ENCODE measurements around the gene MED28.
"Not testable (repeated sequence)": the region's sequence is repeated elsewhere in the genome, so short reads cannot be mapped to it uniquely, and the experiment has no call there.

The MED28 gene

DNA sequence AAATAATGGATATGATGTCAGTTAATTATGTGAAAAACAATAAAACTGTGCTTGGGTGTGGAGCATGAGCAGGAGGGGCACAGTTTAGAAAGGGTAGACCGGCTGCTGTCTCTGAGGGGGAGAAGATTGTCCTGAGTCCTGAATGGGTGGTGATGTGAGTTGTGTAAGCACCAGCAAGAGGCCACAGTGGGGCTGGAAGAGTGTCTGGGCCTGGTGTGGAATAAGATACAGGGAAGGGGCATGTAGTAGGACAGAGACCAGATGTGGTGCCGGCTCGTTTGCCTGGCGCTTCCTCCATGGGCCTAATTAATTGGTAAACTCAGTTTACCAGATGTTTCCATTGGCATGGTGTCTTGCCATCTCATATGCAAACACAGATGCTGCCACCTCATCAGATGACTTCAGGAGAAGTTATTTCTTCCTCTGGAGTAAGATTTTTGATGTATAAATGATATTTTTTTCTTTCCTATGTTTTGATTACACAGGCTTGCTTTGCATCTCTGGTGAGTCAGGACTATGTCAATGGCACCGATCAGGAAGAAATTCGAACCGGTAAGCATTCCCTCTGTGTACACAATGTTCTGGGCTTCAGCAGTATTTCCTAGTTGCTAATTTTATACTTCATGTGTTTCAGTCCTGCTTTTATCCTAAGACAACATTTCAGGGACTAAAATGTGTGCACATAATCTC is 5.1 kb downstream of the MED28 start:
- no peak for DNase-seq

DNA sequence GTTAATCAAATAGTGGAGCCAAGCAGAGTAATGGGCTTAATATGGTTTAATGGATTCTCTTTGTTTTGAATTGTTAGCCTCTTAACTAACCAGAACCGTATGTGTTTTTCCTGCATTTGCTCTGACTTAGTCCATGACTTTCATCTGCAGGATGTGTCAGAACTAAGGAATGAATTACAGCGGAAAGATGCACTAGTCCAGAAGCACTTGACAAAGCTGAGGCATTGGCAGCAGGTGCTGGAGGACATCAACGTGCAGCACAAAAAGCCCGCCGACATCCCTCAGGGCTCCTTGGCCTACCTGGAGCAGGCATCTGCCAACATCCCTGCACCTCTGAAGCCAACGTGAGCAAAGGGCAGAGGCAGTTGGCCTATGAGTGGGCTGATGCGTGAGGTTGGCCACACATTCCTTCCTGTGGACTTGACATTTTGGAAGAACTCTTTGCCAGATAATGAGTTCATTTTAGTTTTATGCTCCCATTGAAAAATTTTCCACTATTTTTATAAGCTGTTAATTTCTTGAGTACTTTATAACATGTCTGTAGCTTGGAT is 9.1 kb downstream of the MED28 start:
- DNase-seq, result no peak

DNA sequence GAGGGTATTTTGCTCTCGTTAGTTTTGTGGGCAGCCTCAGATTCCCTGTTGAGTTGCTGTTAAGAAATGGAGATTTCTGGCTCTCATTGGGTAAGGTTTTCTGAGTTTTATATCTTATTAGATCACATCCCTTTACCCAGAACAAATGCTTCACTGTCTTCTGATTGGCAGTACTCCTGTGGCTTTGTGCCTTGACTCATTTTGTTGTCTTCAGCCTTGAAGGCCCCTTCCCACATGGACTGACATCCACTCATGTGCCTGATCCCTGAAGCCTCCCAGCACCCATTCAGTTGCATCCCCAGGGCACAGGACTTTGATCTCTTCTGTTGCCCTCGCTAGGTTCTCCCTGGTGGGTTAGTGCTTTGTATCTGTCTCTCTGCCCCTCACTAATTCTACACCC is 10.4 kb downstream of the MED28 start:
- DNase-seq, result no peak

DNA sequence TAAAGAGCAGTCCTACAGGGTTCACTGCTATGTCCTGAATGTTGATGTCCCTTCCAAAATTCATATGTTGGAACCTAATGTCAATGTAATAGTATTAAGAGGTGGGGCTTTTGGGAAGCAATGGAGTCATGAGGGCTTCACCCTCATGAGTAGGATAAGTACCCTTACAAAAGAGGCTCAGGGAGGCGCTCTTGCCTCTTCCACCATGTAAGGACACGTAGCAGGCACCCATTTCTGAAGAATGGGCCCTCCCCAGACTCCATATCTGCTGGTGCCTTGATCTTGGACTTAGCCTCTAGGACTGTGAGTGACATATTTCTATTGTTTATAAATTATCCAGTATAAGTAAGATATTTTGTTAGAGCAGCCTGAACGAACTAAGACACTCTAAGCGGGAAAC is 15.8 kb downstream of the MED28 start:
- no peak for DNase-seq

DNA sequence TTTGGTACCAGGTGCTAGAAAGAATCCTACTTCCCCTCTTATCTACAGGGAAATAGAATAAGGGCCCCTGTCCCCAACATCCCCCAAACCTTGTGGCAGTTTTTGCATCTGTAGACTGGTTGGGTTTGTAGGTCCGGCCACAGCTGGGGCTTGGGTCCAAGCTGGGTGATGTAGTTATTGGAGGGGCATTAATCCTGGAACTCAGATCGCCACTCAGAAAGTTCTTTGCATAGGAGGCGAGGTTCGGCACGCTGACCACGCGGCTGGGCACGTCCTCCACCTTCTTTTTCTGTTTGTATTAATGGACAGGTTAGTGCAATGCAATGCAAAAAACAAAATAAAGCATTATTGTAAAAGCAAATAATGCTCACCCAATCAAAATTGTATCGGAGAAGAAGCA is 19.2 kb downstream of the MED28 start:
- no peak for DNase-seq

DNA sequence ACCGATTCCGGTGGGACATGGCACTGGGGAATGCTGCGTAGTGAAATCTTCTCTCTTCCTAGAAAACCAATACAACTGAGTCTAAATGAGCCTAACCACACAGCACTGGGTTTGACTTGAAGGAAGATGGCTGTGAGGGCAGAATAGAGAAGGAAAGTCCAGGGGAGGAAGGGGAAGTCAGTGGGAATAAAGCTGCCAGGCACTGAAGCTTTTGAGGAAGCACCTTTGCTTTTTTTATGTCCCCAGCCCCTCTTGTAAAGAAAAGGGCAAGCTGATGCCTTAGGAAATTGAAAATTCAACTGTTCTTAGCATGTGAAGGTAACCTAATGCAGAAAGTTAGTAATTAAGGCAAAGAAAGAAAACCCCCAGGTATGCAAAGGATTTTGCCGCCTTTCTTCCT is 20.6 kb downstream of the MED28 start:
- DNase-seq, result no peak

DNA sequence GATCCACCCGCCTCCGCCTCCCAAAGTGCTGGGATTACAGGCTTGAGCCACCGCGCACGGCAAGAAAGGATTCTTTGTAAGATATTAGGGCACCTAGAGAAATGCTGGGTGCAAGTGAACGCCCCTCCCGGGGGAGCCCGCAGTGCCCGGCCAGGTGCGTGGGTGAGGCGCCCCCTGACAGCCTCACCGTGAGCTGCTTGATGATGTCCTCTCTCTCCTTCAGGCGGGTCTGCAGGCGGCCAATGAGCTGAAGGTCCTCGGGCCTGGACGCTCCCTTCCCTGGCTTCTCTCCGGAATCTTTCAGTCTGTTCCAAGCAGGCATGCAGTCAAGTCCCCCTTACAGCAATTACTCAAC is 21.9 kb downstream of the MED28 start:
- DNase-seq, result no peak

DNA sequence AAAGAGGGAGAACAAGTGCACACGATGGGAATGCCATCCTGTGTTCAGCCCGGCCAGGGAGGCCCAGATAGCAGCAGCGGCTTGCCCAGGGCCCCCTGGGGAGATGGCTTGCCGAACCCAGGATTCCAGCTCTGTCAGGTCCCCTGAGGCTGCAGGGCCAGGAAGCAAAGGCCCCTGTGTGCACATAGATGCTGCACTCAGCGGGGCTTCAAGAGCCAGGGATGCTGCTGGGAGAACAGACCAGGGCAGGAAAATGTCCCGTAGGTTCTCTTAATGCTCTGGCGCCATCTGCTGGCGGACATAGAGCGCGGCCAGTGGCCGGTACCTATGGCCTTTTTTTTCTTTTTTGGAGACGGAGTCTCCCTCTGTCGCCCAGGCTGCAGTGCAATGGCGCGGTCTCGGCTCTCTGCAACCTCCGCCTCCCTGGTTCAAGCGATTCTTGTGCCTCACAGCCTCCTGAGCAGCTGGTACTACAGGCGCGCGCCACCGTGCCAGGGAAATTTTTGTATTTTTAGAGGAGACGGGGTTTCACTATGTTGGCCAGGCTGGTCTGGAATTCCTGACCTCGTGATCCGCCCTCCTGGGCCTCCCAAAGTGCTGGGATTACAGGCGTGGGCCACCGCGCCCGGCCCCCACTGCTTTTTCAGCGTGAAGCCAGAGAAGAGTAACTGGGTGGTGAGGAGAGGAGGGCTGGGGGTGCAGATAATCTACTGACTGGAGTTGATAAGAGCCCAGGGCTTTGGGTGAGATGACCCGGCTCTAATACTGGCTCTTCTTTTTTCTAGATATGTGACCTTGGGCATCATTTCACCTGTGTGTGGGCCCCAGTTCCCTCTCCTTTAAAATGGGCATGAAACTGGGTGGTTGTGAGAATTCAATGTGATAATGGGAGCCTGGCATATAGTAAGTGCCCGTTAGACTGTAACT is 22.5 kb downstream of the MED28 start:
- DNase-seq, result peak; percentile 18

DNA sequence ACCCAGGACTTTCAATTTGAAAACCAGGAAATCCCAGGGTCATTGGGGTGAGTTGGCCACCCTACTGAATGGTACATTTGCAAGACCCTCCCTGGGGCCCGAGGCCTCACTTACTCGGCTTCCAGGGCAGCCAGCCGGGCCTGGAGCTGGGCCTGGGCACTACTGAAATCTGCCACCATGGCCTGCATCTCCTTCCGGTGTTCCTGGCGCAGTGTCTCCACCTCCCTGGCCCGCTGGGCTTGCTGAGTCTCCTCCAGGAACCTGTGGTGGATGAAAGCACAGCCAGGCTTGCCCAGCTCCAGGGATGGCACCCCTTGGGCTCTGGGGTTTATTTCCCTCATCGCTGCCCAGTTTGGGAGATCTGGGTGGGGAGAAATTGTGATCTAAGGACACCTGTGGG is 24.7 kb downstream of the MED28 start:
- no peak for DNase-seq

DNA sequence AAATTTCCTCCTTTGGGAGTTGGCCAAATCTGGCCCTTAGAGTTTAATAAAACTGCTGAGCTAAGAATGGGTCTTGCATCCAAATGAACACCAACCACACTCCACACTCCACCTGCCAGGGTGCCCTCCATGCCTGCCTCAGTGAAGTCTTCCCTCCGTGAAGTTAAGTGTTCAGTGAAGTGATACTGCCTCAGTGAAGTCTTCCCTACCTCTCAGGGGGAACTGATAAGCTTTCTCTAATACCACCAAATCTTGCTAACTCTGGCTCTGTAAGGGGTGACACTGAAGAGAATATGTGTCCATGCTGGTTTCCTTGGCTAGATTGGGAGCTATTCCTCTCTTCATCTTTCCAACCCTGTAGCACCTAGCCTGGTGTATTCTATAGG is 27.9 kb downstream of the MED28 start:
- no peak for DNase-seq

DNA sequence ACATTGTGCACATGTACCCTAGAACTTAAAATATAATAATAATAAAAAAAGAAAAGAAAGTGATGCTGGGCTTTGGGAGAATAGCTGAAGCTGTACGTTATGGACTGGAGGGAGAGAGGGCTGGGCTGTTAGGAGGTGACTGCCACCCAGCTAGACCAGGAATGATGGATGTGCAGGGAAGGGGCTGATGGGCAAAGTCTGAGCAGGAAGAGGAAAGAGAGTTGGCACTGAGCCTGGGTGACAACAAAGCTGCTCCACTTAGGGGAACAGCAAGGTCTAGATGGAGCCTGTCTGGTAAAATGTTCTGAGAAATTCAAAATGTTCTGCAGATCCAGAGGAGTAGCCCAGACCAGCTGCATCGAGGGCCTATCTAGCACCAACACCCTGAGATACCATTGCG is 32.3 kb downstream of the MED28 start:
- no peak for DNase-seq

DNA sequence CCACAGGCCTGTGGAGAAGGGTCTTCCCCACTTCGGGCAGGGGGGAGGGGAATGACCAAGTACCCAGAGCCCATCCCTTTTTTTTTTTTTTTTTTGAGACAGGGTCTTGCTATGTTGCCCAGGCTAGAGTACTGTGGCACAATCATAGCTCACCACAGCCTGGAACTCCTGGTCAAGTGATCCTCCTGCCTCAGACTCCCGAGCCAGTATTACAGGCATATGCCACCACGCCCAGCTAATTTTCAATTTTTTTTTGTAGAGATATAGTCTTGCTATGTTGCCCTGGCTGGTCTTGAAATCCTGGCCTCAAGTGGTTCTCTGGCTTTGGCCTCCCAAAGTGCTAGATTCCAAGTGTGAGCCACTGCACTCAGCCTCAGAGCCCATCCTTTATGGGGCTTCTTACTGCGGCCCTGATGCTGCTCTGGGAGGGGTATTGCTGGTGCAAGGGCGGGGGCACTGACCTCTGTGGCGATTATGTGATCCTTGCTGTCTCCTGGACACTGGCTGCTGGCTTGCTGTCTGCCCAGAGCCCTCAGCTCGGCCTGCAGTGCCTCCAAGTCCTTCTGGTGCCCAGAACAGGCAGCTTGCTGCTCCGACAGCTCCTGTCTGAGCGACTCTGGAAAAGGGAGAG is 32.9 kb downstream of the MED28 start:
- DNase-seq, result no peak

DNA sequence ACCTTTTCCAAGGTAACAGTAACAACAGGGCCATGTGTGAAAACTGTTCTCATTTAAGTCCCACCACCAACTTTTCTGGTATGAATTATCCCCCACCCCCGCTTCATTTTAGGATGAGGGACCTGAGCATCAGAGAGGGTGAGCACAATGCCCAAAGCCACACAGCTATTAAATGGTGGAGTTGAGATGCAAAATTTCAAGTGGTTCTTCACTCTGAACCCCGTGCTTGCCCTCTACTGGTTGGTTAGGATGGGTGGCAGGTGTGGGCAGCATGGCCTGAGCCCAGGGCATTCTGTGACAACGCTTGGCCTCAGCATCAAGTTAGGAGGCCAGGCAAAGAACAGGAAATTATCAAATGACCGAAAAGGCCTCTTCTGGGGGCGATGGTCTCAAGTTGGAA is 33.5 kb downstream of the MED28 start:
- DNase-seq, result no peak

DNA sequence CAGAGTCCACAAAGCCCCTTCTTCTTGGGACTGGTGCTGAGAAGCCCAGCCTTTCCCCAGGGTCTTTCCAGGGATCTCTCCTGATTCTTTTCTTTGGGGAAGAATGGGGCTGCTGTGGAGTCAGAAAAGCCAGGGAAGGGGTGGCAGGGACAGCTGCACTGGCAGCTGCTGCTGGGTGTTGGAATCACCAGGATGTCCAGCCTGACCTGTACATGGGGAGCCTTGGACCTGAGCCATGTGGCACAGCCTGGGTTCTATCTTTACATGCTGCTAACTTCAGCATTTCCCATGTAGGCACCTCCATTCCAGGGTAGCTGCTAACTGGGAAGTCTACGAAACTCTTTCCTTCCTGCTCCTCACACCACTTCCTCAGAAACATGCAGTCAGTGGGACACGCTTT is 36.0 kb downstream of the MED28 start:
- DNase-seq, result no peak

DNA sequence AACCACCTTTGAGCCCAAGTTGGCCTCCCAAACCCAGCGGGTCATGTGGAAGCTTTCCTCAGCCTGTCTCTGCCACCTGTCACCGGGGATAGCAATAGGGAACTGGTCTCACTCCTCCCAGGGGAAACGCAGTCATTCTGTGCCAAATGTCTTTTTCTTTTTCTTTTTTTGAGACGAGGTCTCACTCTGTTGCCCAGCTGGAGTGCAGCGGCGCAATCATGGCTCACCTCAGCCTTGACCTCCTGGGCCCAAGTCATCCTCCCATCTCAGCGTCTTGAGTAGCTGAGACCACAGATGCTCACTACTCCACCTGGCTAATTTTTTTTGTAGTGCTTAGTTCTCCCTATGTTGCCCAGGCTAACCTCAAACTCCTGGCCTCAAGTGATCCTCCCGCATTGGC is 40.3 kb downstream of the MED28 start:
- no peak for DNase-seq

DNA sequence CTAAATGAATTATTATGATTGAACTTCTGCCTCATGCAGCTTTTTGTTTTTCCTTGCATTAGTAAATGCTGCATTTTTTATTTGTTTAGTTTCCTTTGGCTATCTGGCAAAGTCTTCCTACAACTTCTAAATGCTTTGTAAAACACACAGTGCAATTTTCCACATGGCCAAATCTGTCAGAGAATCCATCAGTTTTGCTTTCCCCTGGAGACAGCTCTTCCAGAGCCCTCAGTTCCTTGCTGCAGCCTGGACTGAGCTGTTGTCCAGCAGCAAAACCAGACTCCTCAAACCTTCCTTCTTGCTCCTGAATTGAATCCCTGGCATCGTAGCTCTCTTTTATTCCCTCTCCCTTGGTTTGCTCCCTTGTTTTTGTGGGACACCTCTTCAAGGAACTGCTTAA is 42.6 kb downstream of the MED28 start:
- DNase-seq, result no peak

DNA sequence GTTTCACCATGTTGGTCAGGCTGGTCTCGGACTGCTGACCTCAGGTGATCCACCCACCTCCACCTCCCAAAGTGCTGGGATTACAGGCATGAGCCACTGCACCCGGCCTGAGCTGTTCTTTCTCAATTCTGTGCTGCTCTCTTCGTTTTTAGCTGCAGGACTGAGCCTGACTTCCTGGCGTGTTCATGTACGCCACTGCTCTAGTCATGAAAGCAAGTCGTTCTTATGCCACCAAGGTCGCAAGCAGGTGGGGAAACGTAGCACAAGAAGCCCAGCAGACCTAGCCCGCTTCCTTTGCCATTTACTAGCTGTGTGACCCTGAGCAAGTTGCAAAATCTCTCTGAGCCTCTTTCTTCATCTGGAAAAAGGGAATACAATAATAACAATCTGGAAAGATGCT is 43.4 kb downstream of the MED28 start:
- no peak for DNase-seq

DNA sequence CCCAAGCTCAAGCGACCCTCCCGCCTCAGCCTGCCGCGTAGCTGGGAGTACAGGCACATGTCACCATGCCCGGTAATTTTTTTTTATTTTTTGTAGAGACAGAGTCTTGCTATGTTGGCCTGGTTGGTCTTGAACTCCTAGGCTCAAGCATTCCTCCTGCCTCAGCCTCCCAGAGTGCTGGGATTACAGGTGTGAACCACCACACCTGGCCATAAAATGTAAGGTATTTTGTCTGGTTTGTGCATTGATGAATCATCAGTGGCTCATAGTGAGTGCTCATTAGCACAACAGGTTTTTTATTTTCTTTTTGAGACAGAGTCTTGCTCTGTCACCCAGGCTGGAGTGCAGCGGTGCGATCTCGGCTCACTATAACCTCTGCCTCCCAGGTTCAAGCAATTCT is 44.8 kb downstream of the MED28 start:
- not testable (repeated sequence) for DNase-seq

DNA sequence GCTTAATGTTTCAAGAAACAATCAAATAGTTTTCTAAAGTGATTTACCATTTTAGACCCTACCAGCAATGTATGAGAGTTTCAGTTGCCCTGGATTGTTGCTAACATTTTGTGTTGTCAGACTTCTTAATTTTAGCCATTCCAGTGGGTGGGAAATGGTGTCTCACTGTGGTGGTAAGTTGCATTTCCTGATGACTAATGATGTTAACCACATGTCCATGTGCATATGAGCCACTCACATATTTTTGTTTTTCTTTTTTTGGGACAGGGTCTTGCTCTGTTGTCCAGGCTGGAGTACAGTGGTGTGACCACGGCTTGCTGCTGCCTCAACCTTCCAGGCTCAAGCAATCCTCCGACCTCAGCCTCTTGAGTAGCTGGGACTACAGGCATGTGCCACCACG is 48.3 kb downstream of the MED28 start:
- DNase-seq, result no peak

DNA sequence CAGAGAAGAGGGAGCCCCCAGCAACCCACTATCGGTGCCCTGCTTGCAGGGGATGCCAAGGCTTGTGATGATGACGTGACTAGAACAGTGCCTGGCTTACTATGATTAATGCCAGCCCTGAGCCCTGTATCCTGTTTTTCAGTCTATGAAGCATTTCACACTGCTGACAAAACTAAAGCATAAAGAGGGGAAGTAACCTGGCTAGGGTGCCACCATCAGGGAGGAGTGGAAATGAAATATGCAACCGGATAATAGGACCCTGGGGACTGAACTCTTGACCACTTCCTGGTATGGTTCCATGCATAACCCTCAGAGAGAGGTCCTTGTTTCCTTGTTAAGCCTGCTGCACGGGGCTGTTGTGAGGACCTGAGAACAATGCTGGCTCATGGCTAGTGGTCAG is 50.3 kb downstream of the MED28 start:
- DNase-seq, result no peak

DNA sequence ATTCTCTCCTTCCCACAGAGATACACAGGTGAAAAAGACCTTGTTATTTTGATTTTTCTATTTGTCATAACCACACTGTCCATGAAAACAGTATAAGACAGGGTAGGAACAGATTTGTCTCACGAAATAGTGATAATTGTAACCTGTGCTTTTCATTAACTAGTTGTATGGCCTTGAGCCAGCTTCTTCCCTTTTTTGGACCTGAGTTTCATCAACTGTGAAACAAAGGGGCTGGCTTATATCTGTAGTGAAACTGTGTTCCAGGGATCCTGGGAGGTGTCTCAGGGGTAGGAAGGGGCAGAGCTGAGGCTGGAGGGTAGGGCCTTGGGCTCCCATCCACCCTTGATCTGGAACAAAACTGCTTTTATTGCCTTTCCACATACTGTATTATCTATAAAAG is 50.9 kb downstream of the MED28 start:
- no peak for DNase-seq

DNA sequence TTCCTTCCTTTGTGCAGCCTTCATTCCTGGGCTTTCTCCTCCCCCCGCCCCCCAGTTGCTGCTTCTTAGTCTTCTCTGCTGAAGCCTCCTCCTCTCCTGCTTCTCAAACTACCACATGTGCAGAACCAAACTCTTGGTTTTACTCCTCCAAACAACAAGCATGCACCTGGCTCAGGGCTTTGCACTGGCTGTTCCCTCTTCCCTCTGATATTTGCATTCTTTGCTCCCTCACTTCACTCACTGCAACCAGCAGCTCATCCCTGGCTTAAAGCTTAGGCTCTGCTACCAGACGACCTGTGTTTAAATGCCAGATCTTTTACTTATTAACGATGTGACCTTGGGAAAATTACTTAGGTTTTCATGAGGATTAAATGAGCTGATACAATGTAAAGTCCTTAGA is 51.4 kb downstream of the MED28 start:
- no peak for DNase-seq

DNA sequence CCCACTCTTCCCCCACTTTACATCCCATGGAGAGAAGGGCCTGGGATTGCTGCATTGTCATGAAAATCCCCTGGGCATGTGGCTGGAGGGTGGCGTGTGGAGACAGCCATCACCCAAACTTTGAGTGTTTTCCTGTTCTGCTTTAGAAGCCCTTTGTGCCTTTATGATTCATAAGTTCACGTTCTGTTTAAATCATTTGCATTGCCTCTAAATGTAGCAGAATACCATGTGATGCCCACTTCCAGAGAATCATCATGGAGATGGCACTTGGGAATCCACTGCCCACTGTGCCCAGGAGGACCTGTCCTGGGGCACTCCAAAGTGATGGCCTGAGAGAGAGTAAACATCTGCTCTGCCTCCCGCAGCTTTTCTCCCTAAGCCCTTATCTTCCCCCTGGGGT is 52.8 kb downstream of the MED28 start:
- DNase-seq, result no peak

DNA sequence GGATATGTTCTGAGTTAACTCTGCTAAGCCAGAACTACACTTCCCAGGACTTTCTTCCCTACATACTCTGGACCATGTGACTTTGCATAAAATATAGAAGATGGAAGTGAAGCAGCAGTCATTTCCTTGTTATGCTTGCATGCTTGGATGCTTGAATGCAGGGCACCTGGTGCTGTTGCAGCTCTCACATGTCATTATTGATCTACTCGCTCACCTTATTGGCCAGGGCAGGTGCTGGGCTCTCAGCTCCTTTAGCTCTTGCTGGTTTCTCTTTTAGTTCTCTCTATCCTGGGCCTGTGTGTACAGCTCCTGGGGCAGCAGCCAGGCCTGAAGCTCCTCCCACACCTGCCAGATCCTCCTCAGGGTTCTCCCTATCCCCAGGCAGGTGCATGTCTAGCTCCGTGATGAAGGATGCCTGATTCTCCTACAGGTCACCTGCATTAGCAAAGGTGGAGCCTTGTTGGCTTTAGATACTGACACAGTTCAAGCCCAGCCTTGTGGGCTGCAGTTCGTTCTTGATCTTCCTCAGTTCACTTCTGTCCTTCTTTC is 53.3 kb downstream of the MED28 start:
- no peak for DNase-seq
